KMS-11 (cell line): ENCODE results near the gene MAD2L2.

ENCODE experiments used
- H2AFZ ChIP-seq: fragments of 200-600 bp; sonication (generic); 2 replicates; pipeline ENCODE4 v1.6.1; 2016; ENCODE audit warnings: antibody characterized with exemption, mixed run types, low read depth
- H3K27ac ChIP-seq: fragments of 200-600 bp; sonication (generic); 2 replicates; pipeline ENCODE4 v1.6.1; 2016; ENCODE audit warnings: mild to moderate bottlenecking, mixed run types
- H3K27me3 ChIP-seq: fragments of 200-600 bp; sonication (generic); 2 replicates; pipeline ENCODE4 v1.6.1; 2017; ENCODE audit warnings: mild to moderate bottlenecking, low read depth, mixed run types, moderate library complexity; ENCODE audit not compliant: insufficient read depth
- H3K36me3 ChIP-seq: fragments of 200-600 bp; sonication (generic); 2 replicates; pipeline ENCODE4 v1.6.1; 2017; ENCODE audit warnings: mild to moderate bottlenecking, mixed run types; ENCODE audit not compliant: insufficient read depth
- H3K4me1 ChIP-seq: fragments of 200-600 bp; sonication (generic); 2 replicates; pipeline ENCODE4 v1.6.1; 2016; ENCODE audit warnings: mild to moderate bottlenecking, low read depth, mixed run types; ENCODE audit not compliant: poor library complexity, severe bottlenecking
- H3K4me2 ChIP-seq: fragments of 200-600 bp; sonication (generic); 2 replicates; pipeline ENCODE4 v1.7.0; 2016; ENCODE audit warnings: mild to moderate bottlenecking, mixed run types
- H3K4me3 ChIP-seq: fragments of 200-600 bp; sonication (generic); IDR thresholded peaks from 2 replicates; pipeline ENCODE4 v1.6.1; 2017; ENCODE audit warnings: low read depth, low read length, mixed read lengths; ENCODE audit not compliant: insufficient read depth
- H3K79me2 ChIP-seq: fragments of 200-600 bp; sonication (generic); 2 replicates; pipeline ENCODE4 v1.6.1; 2016; ENCODE audit warnings: low read depth, mixed run types; ENCODE audit not compliant: insufficient read depth
- H3K9ac ChIP-seq: fragments of 200-600 bp; sonication (generic); 2 replicates; pipeline ENCODE4 v1.6.1; 2016; ENCODE audit warnings: mild to moderate bottlenecking, mixed run types
- H4K20me1 ChIP-seq: fragments of 200-600 bp; sonication (generic); 2 replicates; pipeline ENCODE4 v1.6.1; 2016; ENCODE audit warnings: mild to moderate bottlenecking, mixed run types; ENCODE audit not compliant: insufficient read depth
- CTCF ChIP-seq: fragments of 200-600 bp; sonication (generic); conservative IDR thresholded peaks from 2 replicates; pipeline ENCODE4 v1.6.1; 2017; ENCODE audit warnings: low read depth, mild to moderate bottlenecking, antibody characterized with exemption, low read length, moderate library complexity, mixed read lengths

The MAD2L2 gene

GRCh38 chr1:11678442-11678841 is 2.5 kb downstream of the MAD2L2 start:
- no peak for TF ChIP-seq CTCF
- H3K9ac ChIP-seq: no peak overlapping the region
- no peak overlapping the region for H3K4me3 ChIP-seq
- no peak overlapping the region for H3K4me2 ChIP-seq
- H3K27ac ChIP-seq: no peak overlapping the region
- no peaks in the 10 kb centered on the region for H3K79me2 ChIP-seq
- no peaks in the 10 kb centered on the region for H3K36me3 ChIP-seq
- no peaks in the 10 kb centered on the region for H4K20me1 ChIP-seq
- H3K4me1 ChIP-seq: no peaks in the 10 kb centered on the region
- H2AFZ ChIP-seq: no peak overlapping the region
- H3K27me3 ChIP-seq: peaks cover 14% of the 10 kb centered on the region; the same call in 1 of the 2 replicates

- Histone ChIP-seq H3K27ac (no peak overlapping the region), H2AFZ (no peak overlapping the region), H4K20me1 (no peaks in the 10 kb centered on the region), H3K36me3 (no peaks in the 10 kb centered on the region), H3K9ac (no peak overlapping the region), H3K79me2 (no peaks in the 10 kb centered on the region), H3K4me1 (no peaks in the 10 kb centered on the region), H3K4me3 (no peak overlapping the region), H3K4me2 (no peak overlapping the region), H3K27me3 (no peaks in the 10 kb centered on the region; the same call in 1 of the 2 replicates)
- no peak for TF ChIP-seq CTCF
These were observed 4.4 kb downstream of the MAD2L2 start for GRCh38 chr1:11676386-11677103.

GRCh38 chr1:11675325-11675724 is 5.6 kb downstream of the MAD2L2 start:
- H2AFZ ChIP-seq: no peak overlapping the region
- no peaks in the 10 kb centered on the region for H3K36me3 ChIP-seq
- no peaks in the 10 kb centered on the region for H3K27me3 ChIP-seq
- no peak overlapping the region for H3K27ac ChIP-seq
- no peaks in the 10 kb centered on the region for H3K4me1 ChIP-seq
- no peak overlapping the region for H3K4me2 ChIP-seq
- no peak overlapping the region for H3K9ac ChIP-seq
- TF ChIP-seq CTCF: no peak
- H3K79me2 ChIP-seq: no peaks in the 10 kb centered on the region
- no peak overlapping the region for H3K4me3 ChIP-seq
- H4K20me1 ChIP-seq: no peaks in the 10 kb centered on the region

- H3K36me3 ChIP-seq: no peaks in the 10 kb centered on the region
- H3K9ac ChIP-seq: no peak overlapping the region
- no peaks in the 10 kb centered on the region for H3K27me3 ChIP-seq
- no peak overlapping the region for H2AFZ ChIP-seq
- H3K4me2 ChIP-seq: no peak overlapping the region
- no peak overlapping the region for H3K27ac ChIP-seq
- no peak for TF ChIP-seq CTCF
- no peak overlapping the region for H3K4me3 ChIP-seq
- H4K20me1 ChIP-seq: no peaks in the 10 kb centered on the region
- H3K4me1 ChIP-seq: no peaks in the 10 kb centered on the region
- no peaks in the 10 kb centered on the region for H3K79me2 ChIP-seq
These were observed 6.5 kb downstream of the MAD2L2 start for GRCh38 chr1:11674488-11674887.
